Cortex of kidney (tissue), 1 donor: ENCODE results near the gene PRDM5.

Experiments used
- DNase-seq: peaks from one replicate; lab custom pipeline; 2025; lab: John Stamatoyannopoulos, UW

Gene PRDM5

DNA sequence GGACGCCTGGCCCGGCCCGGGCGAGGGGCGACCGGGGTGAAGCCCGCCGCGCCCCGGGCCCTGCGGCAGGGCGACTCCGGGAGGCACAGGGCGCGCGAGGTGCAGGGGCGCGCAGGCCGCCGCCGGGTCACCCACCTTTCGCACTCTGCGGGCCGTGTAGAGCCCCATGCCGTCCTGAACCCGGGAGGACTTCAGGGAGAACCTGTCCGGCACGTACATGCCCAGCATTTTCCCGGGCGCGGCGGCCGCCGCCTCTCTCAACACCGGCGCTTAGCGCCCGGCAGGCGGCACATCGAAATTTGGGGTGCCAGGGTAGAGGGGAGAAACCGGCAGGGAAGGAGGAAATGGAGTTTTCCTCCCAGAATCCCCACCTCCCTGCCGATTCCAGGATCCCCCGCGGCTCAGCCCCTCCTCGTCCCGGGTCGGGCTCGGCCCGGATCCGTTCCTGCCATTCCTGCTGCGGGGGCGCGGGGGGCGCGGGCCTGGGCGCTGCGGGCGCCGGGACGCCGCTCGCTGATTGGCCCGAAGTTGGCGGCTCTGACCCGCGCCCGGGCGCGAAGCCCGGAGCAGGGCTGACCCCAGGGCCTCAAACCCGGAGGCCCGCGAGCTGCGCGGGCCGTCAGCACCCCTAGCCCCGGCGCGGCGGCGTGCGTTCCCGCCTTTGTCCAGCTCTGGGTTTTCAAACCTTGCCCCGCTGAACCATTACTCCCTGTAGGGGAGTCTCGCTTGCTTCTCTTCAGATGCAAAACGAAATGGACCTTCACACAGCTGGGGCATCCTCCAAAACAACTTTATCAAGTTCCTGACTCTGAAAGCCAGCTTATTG lies at the start of gene PRDM5:
Gene PRDM5 (minus strand): TSS at position 346 of the 826 bp plus-strand sequence. CDS start 118 bp downstream, at position 228.
- DNase-seq = no peak

DNA sequence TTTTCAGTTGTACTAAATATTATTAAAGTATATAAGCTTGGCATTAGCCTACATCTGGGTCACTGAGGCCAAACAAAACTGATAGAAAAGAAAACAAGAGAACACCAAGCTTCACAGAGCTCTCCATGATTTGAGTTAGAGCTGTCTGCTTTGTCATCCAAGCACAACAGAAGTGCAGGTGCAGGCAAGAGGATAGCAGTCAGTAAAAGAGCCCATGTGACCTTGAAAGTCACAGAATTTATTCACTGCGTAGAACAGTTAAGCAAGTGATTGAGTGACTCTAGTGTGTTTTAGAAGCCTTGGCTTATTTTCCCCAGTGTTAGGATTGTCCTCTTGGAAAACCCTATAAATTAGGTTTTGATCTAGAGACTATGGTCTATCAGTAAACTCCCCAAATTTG lies 49.4 kb upstream of the PRDM5 start:
- no peak for DNase-seq

DNA sequence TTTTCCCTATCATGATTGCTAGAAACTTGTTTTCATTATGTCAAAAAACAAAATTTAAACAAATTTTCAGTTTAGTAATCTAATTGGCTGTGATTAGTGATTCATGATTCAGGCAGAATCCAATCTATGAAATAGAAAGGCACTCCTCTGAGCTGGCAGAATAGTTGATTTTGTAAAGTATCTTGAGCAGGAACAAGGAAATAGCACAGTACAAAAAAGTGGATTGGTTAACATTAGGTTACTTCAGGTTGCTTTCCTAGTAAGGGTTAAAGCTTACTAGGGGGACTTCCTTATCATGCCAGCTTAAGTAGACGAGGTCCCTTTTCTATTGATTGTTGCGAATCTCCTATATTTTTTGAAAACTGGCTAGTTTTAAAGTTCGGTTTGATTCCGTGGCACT lies 43.4 kb upstream of the PRDM5 start:
- no peak for DNase-seq

GRCh38 chr4:120964596-120964995 lies 42.1 kb upstream of the PRDM5 start:
- no peak for DNase-seq

GRCh38 chr4:120963449-120963848 lies 40.9 kb upstream of the PRDM5 start:
- DNase-seq = no peak

- DNase-seq = no peak
Measured at GRCh38 chr4:120960656-120961267, 38.2 kb upstream of the PRDM5 start.

- DNase-seq = no peak
Measured at GRCh38 chr4:120948382-120948781, 25.9 kb upstream of the PRDM5 start.

- DNase-seq = no peak
Measured at GRCh38 chr4:120942776-120943175, 20.2 kb upstream of the PRDM5 start.

DNA sequence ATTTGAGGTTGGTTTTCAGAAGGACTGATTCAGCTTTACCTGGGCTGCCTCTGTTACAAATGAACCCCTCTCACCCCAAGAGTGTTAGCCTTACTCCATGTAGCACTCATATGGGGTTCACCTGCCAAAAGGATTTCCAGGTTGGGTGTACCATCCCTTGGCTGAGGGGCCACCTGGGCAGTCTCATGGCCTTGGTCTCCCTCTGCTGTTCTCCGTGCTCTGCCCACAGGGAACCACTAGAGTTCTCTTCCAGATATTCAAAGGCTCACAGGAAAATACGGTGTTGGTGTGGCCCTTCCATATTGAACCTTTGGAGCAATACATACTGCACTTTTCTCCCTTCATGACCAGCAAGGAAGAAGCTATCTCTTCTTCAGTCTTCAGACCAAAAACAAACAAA lies 18.0 kb upstream of the PRDM5 start:
- no peak for DNase-seq

GRCh38 chr4:120939693-120940092 lies 17.2 kb upstream of the PRDM5 start:
- no peak for DNase-seq

GRCh38 chr4:120929847-120930246 lies 7.3 kb upstream of the PRDM5 start:
- DNase-seq = no peak

GRCh38 chr4:120927801-120928409 lies 5.4 kb upstream of the PRDM5 start:
- DNase-seq = no peak

DNA sequence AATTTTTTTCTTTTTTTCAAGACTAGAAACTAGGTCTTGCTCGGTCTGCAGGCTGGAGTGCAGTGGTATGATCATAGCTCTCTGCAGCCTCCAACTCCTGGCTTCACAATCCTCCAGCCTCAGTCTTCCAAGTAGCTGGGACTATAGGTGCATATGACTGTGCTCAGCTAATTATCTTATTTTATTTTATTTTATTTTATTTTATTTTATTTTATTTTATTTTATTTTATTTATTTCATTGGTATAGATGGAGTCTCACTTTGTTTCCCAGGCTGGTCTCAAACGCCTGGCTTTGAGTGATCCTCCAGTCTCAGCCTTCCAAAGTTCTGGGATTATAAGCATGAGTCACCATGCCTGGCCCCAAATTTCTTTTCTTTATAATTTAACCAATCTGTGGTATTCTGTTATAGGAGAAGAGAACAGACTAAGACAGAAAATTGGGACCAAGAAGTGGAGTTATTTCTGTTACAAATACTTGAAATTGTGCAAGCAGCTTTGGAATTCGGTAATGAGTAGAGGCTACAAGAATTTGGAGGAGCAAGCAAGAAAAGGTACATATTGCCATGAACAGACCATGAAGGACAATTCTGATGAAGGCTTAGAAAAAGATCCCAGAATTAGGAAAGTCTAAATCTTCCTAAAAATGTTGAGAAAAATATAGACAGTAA lies 4.0 kb upstream of the PRDM5 start:
- no peak for DNase-seq

DNA sequence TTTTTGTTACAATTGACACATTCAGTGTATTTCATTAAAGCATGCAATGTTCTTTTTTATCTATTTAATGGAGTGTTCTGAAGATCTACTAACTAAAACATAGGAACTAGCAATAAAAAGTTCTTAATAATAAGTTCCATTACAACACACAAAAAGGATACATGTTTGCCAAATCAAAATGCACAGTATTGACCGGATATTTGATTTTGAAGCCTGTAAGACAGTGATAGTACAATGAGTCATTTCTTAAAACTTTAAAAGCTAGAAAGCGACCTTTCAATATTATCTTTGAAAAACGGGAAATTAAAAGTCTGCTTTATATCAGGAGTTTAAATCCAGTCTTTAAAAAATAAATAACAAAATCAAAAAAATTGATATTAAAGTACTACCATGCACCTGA lies 2.4 kb upstream of the PRDM5 start:
- no peak for DNase-seq

DNA sequence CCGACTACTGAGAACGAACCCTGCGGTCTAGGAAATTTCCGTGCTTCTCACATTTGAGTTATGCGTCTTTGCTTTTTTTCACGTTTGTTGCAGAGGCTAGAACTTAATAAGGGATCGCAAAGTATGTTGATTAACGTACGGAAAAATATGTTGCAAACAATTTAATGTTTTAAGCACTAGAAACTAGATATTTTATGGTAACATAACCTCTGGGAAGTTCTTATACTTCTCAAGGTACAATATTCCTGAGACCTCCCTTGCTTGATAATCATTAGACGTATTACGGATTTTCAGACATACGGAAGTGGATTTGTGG lies 639 bp upstream of the PRDM5 start:
- DNase-seq = no peak

DNA sequence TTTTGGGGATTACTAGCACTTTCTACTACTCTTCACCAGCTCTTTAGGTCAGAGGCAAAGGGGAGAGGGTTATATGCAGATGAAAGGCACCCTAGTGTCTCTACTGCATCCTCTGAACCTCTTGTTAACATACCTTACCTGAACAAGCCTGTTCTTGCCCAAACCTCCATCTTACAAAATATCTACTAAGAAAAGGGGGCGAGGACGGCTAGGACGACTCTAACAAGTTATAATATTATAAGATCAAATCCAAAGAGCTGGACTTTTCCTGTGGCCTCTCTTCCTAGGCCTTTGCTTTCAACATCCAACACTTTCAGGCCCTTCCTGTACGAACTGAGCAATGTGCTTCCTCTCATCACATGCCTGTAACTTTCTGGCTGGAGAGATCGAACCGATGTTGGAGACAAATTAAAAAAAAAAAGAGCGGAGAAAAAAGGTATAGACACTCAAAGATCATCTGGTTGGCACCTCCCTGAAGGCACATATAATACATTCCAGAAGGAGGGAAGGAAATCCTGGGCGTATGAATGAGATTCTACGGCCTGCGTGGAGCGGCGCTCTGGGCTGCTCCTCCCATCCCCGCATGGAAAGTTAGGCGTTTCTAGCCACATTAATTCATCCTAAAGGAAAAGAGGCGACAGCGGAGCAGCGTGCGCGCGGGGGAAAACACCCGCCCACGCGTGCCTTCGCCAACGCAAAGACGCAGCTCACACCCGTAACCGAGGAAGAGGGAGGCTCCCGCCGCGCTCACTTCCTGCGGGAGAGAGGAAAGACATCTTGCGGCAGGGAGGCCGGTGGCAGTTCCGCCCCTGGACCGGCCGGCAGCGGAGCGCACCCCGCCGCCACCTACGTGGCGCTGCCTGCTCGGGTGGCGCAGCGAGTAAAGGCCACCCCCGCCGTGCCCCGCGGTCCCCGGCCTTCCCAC lies 808 bp downstream of the PRDM5 start:
- peak; percentile 27 for DNase-seq

GRCh38 chr4:120920666-120921065 lies 1.9 kb downstream of the PRDM5 start:
- no peak for DNase-seq

DNA sequence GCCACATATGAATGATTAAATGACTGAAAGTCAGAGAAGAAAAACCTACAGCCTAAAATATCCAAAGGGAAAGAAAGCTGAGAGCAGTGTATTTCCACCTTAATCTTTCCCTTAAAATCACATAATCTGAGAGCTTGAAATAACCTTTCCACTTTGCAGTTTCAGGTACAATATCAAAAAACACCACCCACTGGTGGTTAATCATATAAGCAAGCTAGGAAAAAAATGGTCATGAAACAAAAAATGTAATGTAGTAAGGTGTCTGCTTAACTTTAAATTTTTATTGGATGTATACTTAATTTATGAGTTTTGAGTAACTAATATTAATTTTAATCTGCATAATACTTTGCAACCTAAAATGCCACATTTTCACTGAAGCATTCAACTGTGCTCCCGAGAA lies 3.2 kb downstream of the PRDM5 start:
- no peak for DNase-seq

- DNase-seq = no peak
Measured at GRCh38 chr4:120918788-120919187, 3.7 kb downstream of the PRDM5 start.

GRCh38 chr4:120918092-120918491 lies 4.4 kb downstream of the PRDM5 start:
- no peak for DNase-seq

- DNase-seq = no peak
Measured at GRCh38 chr4:120916937-120917336, 5.6 kb downstream of the PRDM5 start.

DNA sequence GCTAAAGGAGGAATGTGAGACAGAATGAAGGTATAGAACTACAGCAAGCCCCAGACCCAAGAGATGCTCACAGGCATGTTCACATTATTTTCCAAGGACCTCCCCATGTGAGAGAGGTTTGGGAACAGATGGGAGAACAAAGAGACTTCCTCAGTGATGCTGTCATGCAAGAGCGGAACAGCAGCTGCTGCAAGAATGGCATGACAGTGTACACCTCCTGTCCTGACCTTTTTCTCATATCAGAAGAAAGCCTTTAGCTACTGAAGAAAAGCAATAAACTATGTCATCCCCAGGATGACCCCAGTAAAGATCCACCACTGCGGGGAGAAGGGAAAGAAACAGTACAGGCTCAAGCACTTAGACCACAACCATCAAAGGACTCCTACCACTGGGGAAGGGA lies 7.2 kb downstream of the PRDM5 start:
- DNase-seq = no peak
